OCI-LY1 (cell line): ENCODE data around the gene RTTN.

Experiments
- H2AFZ ChIP-seq: fragments of 200-600 bp; sonication (generic), shearing (Covaris generic); 2 replicates; pipeline ENCODE4 v1.6.0; 2014; ENCODE audit warnings: antibody characterized with exemption, mild to moderate bottlenecking, low read length
- H3F3A ChIP-seq: fragments of 200-600 bp; sonication (generic), shearing (Covaris generic); 2 replicates; pipeline ENCODE4 v1.6.0; 2014; ENCODE audit warnings: mild to moderate bottlenecking, antibody characterized with exemption, low read length, moderate library complexity; ENCODE audit not compliant: insufficient read depth
- H3K27ac ChIP-seq: fragments of 200-600 bp; sonication (generic); 2 replicates; pipeline ENCODE4 v1.5.1; 2014; ENCODE audit warnings: low read length, mixed run types, mild to moderate bottlenecking, low read depth; ENCODE audit not compliant: poor library complexity, severe bottlenecking
- H3K27me3 ChIP-seq: fragments of 200-600 bp; sonication (generic); 2 replicates; pipeline ENCODE4 v1.6.0; 2014; ENCODE audit warnings: antibody characterized with exemption, mild to moderate bottlenecking, low read length, moderate library complexity; ENCODE audit not compliant: insufficient read depth
- H3K36me3 ChIP-seq: fragments of 200-600 bp; sonication (generic); 2 replicates; pipeline ENCODE4 v1.6.1; 2014; ENCODE audit warnings: mild to moderate bottlenecking, antibody characterized with exemption, low read length, moderate library complexity, mixed read lengths; ENCODE audit not compliant: insufficient read depth
- H3K4me1 ChIP-seq: fragments of 200-600 bp; sonication (generic); 2 replicates; pipeline ENCODE4 v1.5.1; 2014; ENCODE audit warnings: mild to moderate bottlenecking, low read length, moderate library complexity; ENCODE audit not compliant: insufficient read depth, severe bottlenecking
- H3K4me2 ChIP-seq: fragments of 200-600 bp; sonication (generic), shearing (Covaris generic); 2 replicates; pipeline ENCODE4 v1.6.1; 2014; ENCODE audit warnings: low read length
- H3K4me3 ChIP-seq: fragments of 200-600 bp; sonication (generic); 2 replicates; pipeline ENCODE4 v1.5.1; 2014; ENCODE audit warnings: low read length, low read depth, mild to moderate bottlenecking, mixed read lengths; ENCODE audit not compliant: poor library complexity, severe bottlenecking
- H3K79me2 ChIP-seq: fragments of 200-600 bp; shearing (Covaris generic); 2 replicates; pipeline ENCODE4 v1.6.1; 2016; ENCODE audit warnings: mixed run types, low read length, mixed read lengths; ENCODE audit not compliant: insufficient read depth
- H3K9ac ChIP-seq: fragments of 200-600 bp; sonication (generic), shearing (Covaris generic); 2 replicates; pipeline ENCODE4 v1.6.1; 2014; ENCODE audit warnings: mild to moderate bottlenecking, low read length, mixed read lengths
- H3K9me2 ChIP-seq: fragments of 200-600 bp; sonication (generic), shearing (Covaris generic); 2 replicates; pipeline ENCODE4 v1.6.1; 2014; ENCODE audit warnings: low read depth, mild to moderate bottlenecking, low read length, mixed read lengths
- H3K9me3 ChIP-seq: fragments of 200-600 bp; shearing (Covaris generic); 2 replicates; pipeline ENCODE4 v1.6.1; 2014; ENCODE audit warnings: low read length, mixed read lengths
- H4K20me1 ChIP-seq: fragments of 200-600 bp; sonication (generic), shearing (Covaris generic); 2 replicates; pipeline ENCODE4 v1.6.0; 2016; ENCODE audit warnings: mild to moderate bottlenecking, low read length; ENCODE audit not compliant: insufficient read depth
- EZH2 ChIP-seq: fragments of 200-600 bp; sonication (generic), shearing (Covaris generic); IDR thresholded peaks from 2 replicates; pipeline ENCODE4 v1.8.0; 2017; ENCODE audit warnings: borderline replicate concordance, mixed run types, mild to moderate bottlenecking, antibody characterized with exemption, low read length, moderate library complexity, mixed read lengths
- TF ChIP-seq, protein P1 (sequence below): fragments of 200-600 bp; sonication (generic), shearing (Covaris generic); IDR thresholded peaks from 2 replicates; pipeline ENCODE4 v1.5.1; 2017; ENCODE audit warnings: mild to moderate bottlenecking, antibody characterized with exemption, low read length, moderate library complexity, mixed read lengths

Gene RTTN

DNA sequence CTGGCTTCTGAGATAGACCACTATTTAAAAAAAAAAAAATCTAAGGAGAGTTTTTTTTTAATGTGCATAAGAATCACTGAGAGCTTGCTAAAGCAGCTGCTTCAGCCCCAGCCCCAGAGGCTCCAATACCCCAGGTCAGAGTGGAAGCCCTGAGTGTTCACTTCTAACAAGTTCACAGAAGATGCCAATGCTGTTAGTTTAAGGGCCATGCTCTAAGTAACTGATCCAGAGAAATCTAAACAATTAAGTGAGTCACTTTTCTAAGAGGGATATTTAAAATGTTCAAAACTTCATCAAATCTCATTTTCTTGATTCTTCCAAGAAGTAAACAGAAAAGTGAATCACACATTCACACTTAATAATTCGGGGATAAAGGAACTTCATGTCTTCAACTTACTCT lies 131.4 kb downstream of the RTTN start:
- H3K36me3 ChIP-seq: peaks cover 7% of the 10 kb centered on the region; the same call in 1 of the 2 replicates
- no peak overlapping the region for H3K4me2 ChIP-seq
- H3K27ac ChIP-seq: no peak overlapping the region
- no peaks in the 10 kb centered on the region for H3F3A ChIP-seq
- TF ChIP-seq, protein P1, sequence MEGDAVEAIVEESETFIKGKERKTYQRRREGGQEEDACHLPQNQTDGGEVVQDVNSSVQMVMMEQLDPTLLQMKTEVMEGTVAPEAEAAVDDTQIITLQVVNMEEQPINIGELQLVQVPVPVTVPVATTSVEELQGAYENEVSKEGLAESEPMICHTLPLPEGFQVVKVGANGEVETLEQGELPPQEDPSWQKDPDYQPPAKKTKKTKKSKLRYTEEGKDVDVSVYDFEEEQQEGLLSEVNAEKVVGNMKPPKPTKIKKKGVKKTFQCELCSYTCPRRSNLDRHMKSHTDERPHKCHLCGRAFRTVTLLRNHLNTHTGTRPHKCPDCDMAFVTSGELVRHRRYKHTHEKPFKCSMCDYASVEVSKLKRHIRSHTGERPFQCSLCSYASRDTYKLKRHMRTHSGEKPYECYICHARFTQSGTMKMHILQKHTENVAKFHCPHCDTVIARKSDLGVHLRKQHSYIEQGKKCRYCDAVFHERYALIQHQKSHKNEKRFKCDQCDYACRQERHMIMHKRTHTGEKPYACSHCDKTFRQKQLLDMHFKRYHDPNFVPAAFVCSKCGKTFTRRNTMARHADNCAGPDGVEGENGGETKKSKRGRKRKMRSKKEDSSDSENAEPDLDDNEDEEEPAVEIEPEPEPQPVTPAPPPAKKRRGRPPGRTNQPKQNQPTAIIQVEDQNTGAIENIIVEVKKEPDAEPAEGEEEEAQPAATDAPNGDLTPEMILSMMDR: no peak
- TF ChIP-seq EZH2: no peak
- H3K79me2 ChIP-seq: no peaks in the 10 kb centered on the region
- no peak overlapping the region for H3K9ac ChIP-seq
- no peak overlapping the region for H2AFZ ChIP-seq
- no peaks in the 10 kb centered on the region for H3K27me3 ChIP-seq
- no peaks in the 10 kb centered on the region for H3K9me3 ChIP-seq
- no peaks in the 10 kb centered on the region for H3K9me2 ChIP-seq
- H4K20me1 ChIP-seq: no peaks in the 10 kb centered on the region
- no peak overlapping the region for H3K4me3 ChIP-seq
- no peaks in the 10 kb centered on the region for H3K4me1 ChIP-seq

DNA sequence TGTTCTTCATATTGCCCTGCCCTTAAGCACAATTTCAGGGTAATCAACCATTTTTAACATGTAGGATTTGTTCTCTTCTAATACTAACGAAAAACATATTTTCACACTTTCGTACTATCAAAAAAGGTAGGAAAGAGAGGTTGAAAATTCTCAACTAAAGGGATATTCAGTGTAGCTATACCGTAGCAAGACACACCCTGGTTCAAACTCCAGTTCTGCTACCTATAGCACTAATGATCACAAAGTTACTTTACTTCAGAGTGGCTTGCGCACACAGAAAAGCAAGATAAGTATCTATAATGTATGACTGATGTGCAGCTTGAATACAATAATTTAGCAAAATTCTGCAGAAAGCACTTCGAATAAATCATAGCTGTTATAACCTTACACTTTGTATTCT lies 132.1 kb downstream of the RTTN start:
- Histone ChIP-seq H3K27me3 (no peaks in the 10 kb centered on the region), H4K20me1 (no peaks in the 10 kb centered on the region), H3K4me1 (no peaks in the 10 kb centered on the region), H3K9me2 (no peaks in the 10 kb centered on the region), H3F3A (no peaks in the 10 kb centered on the region), H3K9me3 (no peaks in the 10 kb centered on the region), H3K4me2 (no peak overlapping the region), H3K36me3 (peaks cover 7% of the 10 kb centered on the region; the same call in 1 of the 2 replicates), H3K79me2 (no peaks in the 10 kb centered on the region), H3K27ac (no peak overlapping the region), H3K9ac (no peak overlapping the region), H3K4me3 (no peak overlapping the region), H2AFZ (no peak overlapping the region)
- TF ChIP-seq EZH2: no peak
- TF ChIP-seq, protein P1: no peak

DNA sequence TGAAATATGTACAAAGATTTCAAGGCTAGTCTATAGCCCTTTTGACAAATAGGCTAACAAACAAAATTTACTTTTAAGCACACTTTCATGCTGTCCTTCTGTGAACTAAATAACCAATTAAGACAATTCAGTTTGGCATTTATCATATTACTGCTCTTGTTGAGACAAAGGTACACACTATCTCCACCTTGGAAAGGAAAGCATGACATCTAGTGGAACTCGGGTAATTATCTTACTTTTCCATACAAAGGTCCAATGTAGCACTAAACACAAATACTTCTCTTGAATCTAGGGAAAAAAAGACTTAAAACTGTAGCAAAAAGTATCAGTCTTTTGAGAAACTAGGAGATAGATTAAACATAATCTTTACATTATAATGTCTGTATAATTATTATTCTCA lies 132.8 kb downstream of the RTTN start:
- Histone ChIP-seq H3K9me3 (no peaks in the 10 kb centered on the region), H3K27me3 (no peaks in the 10 kb centered on the region)
- TF ChIP-seq EZH2: no peak
- TF ChIP-seq, protein P1: peak; percentile 18; the same call in 1 of the 2 replicates

More for the DNA sequence above, 132.8 kb downstream of the RTTN start:
- Histone ChIP-seq H3K79me2 (no peaks in the 10 kb centered on the region), H2AFZ (no peak overlapping the region), H3K4me1 (no peaks in the 10 kb centered on the region), H3K9me2 (no peaks in the 10 kb centered on the region), H3K27ac (no peak overlapping the region), H4K20me1 (no peaks in the 10 kb centered on the region), H3K4me2 (no peak overlapping the region), H3K4me3 (no peak overlapping the region), H3F3A (no peaks in the 10 kb centered on the region), H3K9ac (no peak overlapping the region), H3K36me3 (peaks cover 7% of the 10 kb centered on the region; the same call in 1 of the 2 replicates)
